Adrenal gland (tissue), 12 donors: Measurements from ENCODE around the gene ASB18. TPM values are rescaled to one million over a fixed set of nuclear protein-coding genes. Genes with fewer than 3 reads are reported as not detected.

Experiments used
- DNase-seq, 7 donors: peaks; one replicate each; pipeline ENCODE4 v3.0.0-alpha.2; 2019 to 2020
- H3K27ac ChIP-seq, 5 donors: fragments of 200-600 bp; sonication (generic) in 4 of 5; 1 replicate in 3 of 5; 2 replicates in 2 of 5; pipeline versions ENCODE4 v1.5.1 to v1.8.0; 2016 to 2020; ENCODE audit warnings: mild to moderate bottlenecking in 1 of 5
- H3K27me3 ChIP-seq: fragments of 200-600 bp; 2 replicates; pipeline ENCODE4 v1.8.0; 2021
- H3K36me3 ChIP-seq, 2 donors: fragments of 200-600 bp; replicated peaks in 1 of 2; 1 replicate in 1 of 2; 2 replicates in 1 of 2; pipeline versions ENCODE4 v1.5.1 to v1.8.0; 2018 to 2022
- H3K4me1 ChIP-seq, 2 donors: fragments of 200-600 bp; replicated peaks in 1 of 2; 1 replicate in 1 of 2; 2 replicates in 1 of 2; pipeline versions ENCODE4 v1.5.1 to v1.8.0; 2018 to 2021
- H3K4me3 ChIP-seq, 4 donors: fragments of 200-600 bp; sonication (generic) in 3 of 4; one replicate each; pipeline ENCODE4 v1.5.1; 2016 to 2018
- H3K9me3 ChIP-seq, 3 donors: fragments of 200-600 bp; sonication (generic) in 1 of 3; replicated peaks in 1 of 3; 1 replicate in 2 of 3; 2 replicates in 1 of 3; pipeline versions ENCODE4 v1.5.1 to v1.8.0; 2016 to 2021
- POLR2A ChIP-seq, 2 donors: fragments of 450-650 bp; IDR thresholded peaks; one replicate each; pipeline ENCODE4 v1.6.1; 2017; ENCODE audit warnings: antibody characterized with exemption in 2 of 2, mild to moderate bottlenecking in 2 of 2, moderate library complexity in 1 of 2
- WGBS, 4 donors: extraction: QIAGEN DNeasy Blood & Tissue Kit in 2 of 4; methylation state at CpG; one replicate each; pipeline versions ENCODE4 v1.1.5 to v1.1.7; 2013 to 2017; 5-methylcytosine and 5-hydroxymethylcytosine counted together
- intact Hi-C, 2 donors: fragments of 100-400 bp; cut with DNase I; formaldehyde crosslinking; loops; one replicate each; pipeline versions ENCODE4 v1.14.1 to v1.15.0; 2022 to 2023
- polyA plus RNA-seq, 3 donors: library from polyadenylated mRNA; stranded (reverse); fragments of 200-250 nt in 2 of 3; fragments of 350-450 nt in 1 of 3; fragmentation: Illumina TruSeq in 1 of 3; extraction: RNeasy Lipid Tissue Mini Kit (QIAGEN cat#74804) in 1 of 3; gene quantifications; one replicate each; pipeline ENCODE4 v1.2.3, GENCODE V29; 2013 to 2014
- total RNA-seq, 9 donors: library from RNA; depleted of rRNA in 4 of 9; stranded (reverse); fragments of >200 nt in 4 of 9; fragments of 120-200 nt in 1 of 9; fragmentation: NEBNext Ultra II Directional in 1 of 9; extraction: Animal tissue kit (Norgen Biotek cat#: 25700) in 1 of 9; gene quantifications; one replicate each; pipeline versions ENCODE4 v1.1.0 to v1.2.4, GENCODE V29; 2013 to 2023
- TF ChIP-seq, protein P1 (sequence below), 6 experiments: fragments of 450-650 bp in 4 of 6; fragments of 200-600 bp in 2 of 6; sonication (generic) in 1 of 6; IDR thresholded peaks; 1 replicate in 5 of 6; 2 replicates in 1 of 6; pipeline versions ENCODE4 v1.5.1 to v1.8.0; 2016 to 2021; ENCODE audit warnings: antibody characterized with exemption in 6 of 6, mild to moderate bottlenecking in 2 of 6, moderate library complexity in 1 of 6
- donor health status: healthy with polysubstance abuse.
- donor health status: Bipolar disorder and iron deficiency.
- donor health status: DM: yes; HTN: yes; CAD: no.
- donor health status: DM: no; HTN: no; CAD: no.
- donor health status: DM: no; HTN: no; CAD: no.
- donor health status: DM: yes; HTN: yes; CAD: no.

Gene ASB18
- total and polyA plus RNA-seq, 12 donors, result not detected

DNA sequence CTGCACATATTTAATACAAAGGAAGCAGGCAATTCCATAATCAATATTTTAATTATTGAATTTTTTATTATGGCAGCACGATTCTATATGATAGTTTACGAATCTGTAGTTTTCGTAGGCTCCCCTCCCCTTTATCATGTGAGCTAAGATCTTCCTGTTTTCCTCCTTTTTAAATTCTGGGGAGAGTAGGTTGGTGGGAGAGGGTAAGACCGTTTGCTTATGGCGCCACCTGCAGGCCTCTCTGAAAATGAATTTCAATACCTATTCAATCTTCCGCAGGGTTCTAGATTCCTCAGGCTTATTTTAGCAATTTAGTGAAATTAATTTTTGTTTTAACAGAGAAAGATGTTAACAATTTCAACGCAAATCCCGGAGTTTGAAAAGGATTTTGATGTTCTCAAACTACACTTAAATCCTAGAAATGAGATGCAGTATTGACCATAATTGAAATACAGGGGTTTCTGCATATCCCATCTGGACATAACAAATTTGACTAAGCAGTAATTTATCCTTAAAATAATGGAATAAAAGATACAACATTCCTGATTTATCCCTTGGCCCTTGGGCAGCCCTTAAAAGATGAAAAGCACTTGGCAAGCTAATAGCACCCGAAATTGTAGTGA, 83.3 kb downstream of the ASB18 start:
- intact Hi-C loops, result loop anchor here in 1 of 2 donors (5.0 kb wide), 1 partner anchor 404 kb away; no protein-coding TSS in a partner anchor
- peak; percentile 27 to 71 (median 52) for DNase-seq
- Histone ChIP-seq H3K4me1 (peaks cover 5 to 17% of the 10 kb centered on the region in 2 donors), H3K4me3 (no peak overlapping the region), H3K9me3 (no peaks in the 10 kb centered on the region), H3K36me3 (no peaks in the 10 kb centered on the region), H3K27me3 (peaks cover 58% of the 10 kb centered on the region), H3K27ac (no peak overlapping the region)
- TF ChIP-seq, protein P1, sequence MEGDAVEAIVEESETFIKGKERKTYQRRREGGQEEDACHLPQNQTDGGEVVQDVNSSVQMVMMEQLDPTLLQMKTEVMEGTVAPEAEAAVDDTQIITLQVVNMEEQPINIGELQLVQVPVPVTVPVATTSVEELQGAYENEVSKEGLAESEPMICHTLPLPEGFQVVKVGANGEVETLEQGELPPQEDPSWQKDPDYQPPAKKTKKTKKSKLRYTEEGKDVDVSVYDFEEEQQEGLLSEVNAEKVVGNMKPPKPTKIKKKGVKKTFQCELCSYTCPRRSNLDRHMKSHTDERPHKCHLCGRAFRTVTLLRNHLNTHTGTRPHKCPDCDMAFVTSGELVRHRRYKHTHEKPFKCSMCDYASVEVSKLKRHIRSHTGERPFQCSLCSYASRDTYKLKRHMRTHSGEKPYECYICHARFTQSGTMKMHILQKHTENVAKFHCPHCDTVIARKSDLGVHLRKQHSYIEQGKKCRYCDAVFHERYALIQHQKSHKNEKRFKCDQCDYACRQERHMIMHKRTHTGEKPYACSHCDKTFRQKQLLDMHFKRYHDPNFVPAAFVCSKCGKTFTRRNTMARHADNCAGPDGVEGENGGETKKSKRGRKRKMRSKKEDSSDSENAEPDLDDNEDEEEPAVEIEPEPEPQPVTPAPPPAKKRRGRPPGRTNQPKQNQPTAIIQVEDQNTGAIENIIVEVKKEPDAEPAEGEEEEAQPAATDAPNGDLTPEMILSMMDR (IDR thresholded peaks at IDR 0.05), result peak; percentile 45 to 70 (median 60)
- no peak for TF ChIP-seq POLR2A (IDR thresholded peaks at IDR 0.05)
- 21 to 25% (median 24%) methylated on average over 9 of the region's 9 CpGs for WGBS, 4 donors

DNA sequence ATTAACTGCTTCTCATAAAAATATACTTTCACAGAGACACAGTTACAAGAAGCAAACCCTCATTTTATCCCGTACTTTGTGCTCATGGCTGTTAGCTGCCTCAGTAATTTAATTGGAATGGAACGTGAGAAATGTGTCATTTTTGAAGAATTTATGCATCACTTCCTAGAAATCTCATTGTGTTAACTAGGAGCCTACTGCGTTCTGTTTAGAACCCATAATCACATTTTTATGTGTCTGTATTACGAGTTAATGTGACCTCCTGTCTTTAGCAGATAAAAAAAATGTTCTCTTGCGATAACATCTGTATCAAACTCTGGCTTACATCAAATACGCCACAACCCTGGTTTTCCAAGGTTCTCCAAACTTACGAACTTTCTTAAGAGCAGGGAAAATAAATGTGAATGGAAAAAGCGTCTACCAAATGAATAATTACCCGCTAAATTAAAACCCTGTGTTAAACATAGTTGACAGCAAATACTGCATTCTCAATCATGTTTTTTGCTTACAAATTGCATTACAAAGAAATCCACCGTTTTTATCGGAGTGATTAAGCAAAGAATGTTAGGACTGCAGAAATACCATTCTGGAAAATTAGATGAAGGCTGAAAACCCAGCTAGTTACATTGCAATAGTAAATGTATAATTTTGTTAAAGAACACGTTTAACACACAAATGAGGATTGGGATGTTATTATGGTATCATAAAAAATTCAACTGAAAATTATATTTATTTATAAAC, 84.0 kb downstream of the ASB18 start:
- no peak overlapping the region for H3K4me3 ChIP-seq
- intact Hi-C loops, result loop anchor here in 1 of 2 donors (5.0 kb wide), 1 partner anchor 403 kb away; no protein-coding TSS in a partner anchor
- no peak for TF ChIP-seq POLR2A (IDR thresholded peaks at IDR 0.05)
- TF ChIP-seq, protein P1 (IDR thresholded peaks at IDR 0.05), result no peak
- no peak overlapping the region for H3K27ac ChIP-seq
- H3K9me3 ChIP-seq, result no peaks in the 10 kb centered on the region
- no peak for DNase-seq
- 18 to 25% (median 22%) methylated on average over 12 of the region's 12 CpGs for WGBS, 4 donors
- no peaks in the 10 kb centered on the region for H3K36me3 ChIP-seq
- H3K4me1 ChIP-seq, result peaks cover 5 to 17% of the 10 kb centered on the region in 2 donors
- H3K27me3 ChIP-seq, result peaks cover 58% of the 10 kb centered on the region

DNA sequence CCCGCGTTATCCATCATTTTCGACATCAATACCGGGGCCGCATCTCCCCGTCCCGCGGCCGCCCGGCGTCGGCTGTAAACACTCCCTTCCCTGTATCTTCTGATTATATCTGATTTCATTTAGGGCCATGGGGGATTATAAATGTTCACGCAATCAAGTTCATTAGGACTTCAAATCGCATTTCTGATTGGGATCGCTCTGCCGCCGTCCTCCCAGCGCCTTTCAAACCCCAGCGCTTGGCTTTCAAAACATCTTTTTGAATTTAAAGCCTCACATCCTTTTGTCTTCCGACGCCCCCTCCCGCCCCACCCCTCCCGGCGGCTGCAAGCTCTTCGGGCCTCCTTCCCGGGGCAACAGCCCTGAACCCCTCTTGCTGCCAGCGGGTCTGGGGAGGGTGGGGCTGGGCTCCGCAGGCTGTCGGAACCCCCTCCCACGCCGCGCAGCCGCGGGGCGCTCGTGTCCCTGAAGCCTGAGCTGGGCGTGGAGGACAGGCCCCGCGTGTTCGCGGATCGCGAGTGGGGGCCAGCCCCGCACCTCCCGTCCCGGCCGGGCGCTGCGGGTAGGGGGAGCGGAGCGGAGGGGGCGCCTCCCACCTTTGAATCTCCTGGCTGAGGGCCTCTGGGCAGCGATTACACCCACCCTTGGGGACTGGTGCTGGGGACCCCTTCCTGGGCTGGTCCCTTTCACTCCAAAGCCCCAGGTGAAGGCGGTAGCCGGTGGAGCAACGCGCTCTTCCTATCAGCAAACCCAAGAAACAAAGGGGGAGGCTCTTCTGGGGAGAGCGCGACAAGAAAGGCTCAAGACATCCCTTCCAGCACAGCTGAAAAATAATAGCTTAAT, 84.8 kb downstream of the ASB18 start:
- intact Hi-C loops, result loop anchor here (5.0 kb wide), 1 partner anchor 402 kb away; no protein-coding TSS in a partner anchor
- DNase-seq, result no peak
- no peak for TF ChIP-seq POLR2A (IDR thresholded peaks at IDR 0.05)
- TF ChIP-seq, protein P1 (IDR thresholded peaks at IDR 0.05), result no peak
- H3K27me3 ChIP-seq, result peaks cover 61% of the 10 kb centered on the region
- peaks cover 5 to 17% of the 10 kb centered on the region in 2 donors for H3K4me1 ChIP-seq
- 6 to 9% (median 7%) methylated on average over 32 to 59 of the region's 59 CpGs for WGBS, 4 donors
- no peaks in the 10 kb centered on the region for H3K9me3 ChIP-seq
- H3K27ac ChIP-seq, result no peak overlapping the region
- H3K36me3 ChIP-seq, result no peaks in the 10 kb centered on the region
- peak overlapping the region in 1 of 4 donors; percentile 1 for H3K4me3 ChIP-seq

DNA sequence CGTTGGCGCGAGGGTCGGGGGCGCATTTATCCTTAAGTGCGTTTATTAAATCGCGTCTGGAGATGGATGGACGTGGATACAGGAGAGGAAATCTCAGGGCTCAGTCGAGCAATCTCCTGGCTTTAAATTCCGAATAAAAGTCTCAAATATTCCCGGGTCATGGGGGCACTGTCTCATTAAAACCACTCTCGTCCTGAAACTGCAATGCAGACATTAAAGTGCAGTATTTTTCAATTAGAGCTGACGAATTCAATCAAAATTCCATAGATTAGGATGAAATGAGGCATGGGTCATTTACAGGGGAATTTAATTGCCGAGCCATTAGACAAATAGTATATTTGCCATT, 85.3 kb downstream of the ASB18 start:
- peaks cover 62% of the 10 kb centered on the region for H3K27me3 ChIP-seq
- H3K9me3 ChIP-seq, result no peaks in the 10 kb centered on the region
- DNase-seq, result no peak
- intact Hi-C loops, result loop anchor here in 1 of 2 donors (5.0 kb wide), 1 partner anchor 402 kb away; no protein-coding TSS in a partner anchor
- no peak overlapping the region for H3K4me3 ChIP-seq
- no peak overlapping the region for H3K27ac ChIP-seq
- H3K4me1 ChIP-seq, result peaks cover 5 to 17% of the 10 kb centered on the region in 2 donors
- no peak for TF ChIP-seq POLR2A (IDR thresholded peaks at IDR 0.05)
- TF ChIP-seq, protein P1 (IDR thresholded peaks at IDR 0.05), result no peak
- WGBS, 4 donors, result 4 to 9% (median 7%) methylated on average over 15 of the region's 15 CpGs
- no peaks in the 10 kb centered on the region for H3K36me3 ChIP-seq
